HCT116 (cell line): ENCODE results near the gene DNM1. TPM values are rescaled to one million over a fixed set of nuclear protein-coding genes. Genes with fewer than 3 reads are reported as not detected.

ENCODE experiments used
- ATAC-seq: fragments of 200-7000 bp; cut with Tn5 transposase; 2 replicates; pipeline ENCODE4 v1.9.1; 2020; ENCODE audit warnings: mild to moderate bottlenecking, moderate library complexity
- BruUV-seq: library from RNA; stranded (reverse); fragments of 400-500 nt; replicated peaks from 2 replicates; lab custom pipeline; 2021; lab: Mats Ljungman, UMichigan
- CTCF ChIA-PET: fragments of 300-600 bp; sonication (Branson Sonifier 250); formaldehyde crosslinking; loops from one replicate; lab custom pipeline; 2021; ENCODE audit warnings: antibody characterized with exemption; lab: Charles Lee
- POLR2A ChIA-PET: fragments of 300-600, 350-600 bp; sonication (Branson Sonifier 250); formaldehyde crosslinking; loops from one replicate; lab custom pipeline; 2021; ENCODE audit warnings: antibody characterized with exemption; lab: Charles Lee
- RAD21 ChIA-PET, 2 experiments: fragments of 300-600 bp; sonication (Branson Sonifier 250); formaldehyde crosslinking; loops; one replicate each; lab custom pipeline; 2023; ENCODE audit warnings: low total read pairs in 2 of 2; ENCODE audit not compliant: uncharacterized antibody in 2 of 2, unreplicated experiment in 2 of 2, low non-redundant PET in 1 of 2; lab: Charles Lee
- DNase-seq: peaks from one replicate; pipeline ENCODE4 v3.0.0-alpha.2; 2010; ENCODE audit warnings: low read depth, low spot score
- H2AFZ ChIP-seq: fragments of 200-600 bp; shearing (Covaris generic), sonication (generic); 2 replicates; pipeline ENCODE4 v1.6.1; 2017; ENCODE audit warnings: low read depth, mixed run types, mixed read lengths, antibody characterized with exemption, low read length; ENCODE audit not compliant: poor library complexity, severe bottlenecking
- H3K27ac ChIP-seq: 2 replicates; pipeline ENCODE4 v1.5.1; 2012; ENCODE audit warnings: low read depth, low read length
- H3K27me3 ChIP-seq: fragments of 200-600 bp; sonication (generic); 2 replicates; pipeline ENCODE4 v1.6.1; 2016; ENCODE audit warnings: mixed run types, low read length, mixed read lengths; ENCODE audit not compliant: insufficient read depth
- H3K36me3 ChIP-seq, 2 experiments: fragments of 200-500 bp in 1 of 2; fragments of 200-600 bp in 1 of 2; sonication (Bioruptor generic) in 1 of 2; sonication (generic) in 1 of 2; 2 replicates each; pipeline versions ENCODE4 v1.5.1 to v1.6.1; 2014 to 2016; ENCODE audit warnings: low read length in 2 of 2, inconsistent platforms in 1 of 2, mixed read lengths in 1 of 2, mixed run types in 1 of 2; ENCODE audit not compliant: insufficient read depth in 2 of 2, control insufficient read depth in 1 of 2
- H3K4me1 ChIP-seq, 2 experiments: fragments of 200-600 bp in 1 of 2; sonication (generic) in 1 of 2; 2 replicates each; pipeline versions ENCODE4 v1.5.1 to v1.6.1; 2012 to 2017; ENCODE audit warnings: low read length in 2 of 2, inconsistent platforms in 1 of 2, mild to moderate bottlenecking in 1 of 2, mixed read lengths in 1 of 2, mixed run types in 1 of 2, moderate library complexity in 1 of 2; ENCODE audit not compliant: insufficient read depth in 2 of 2, control insufficient read depth in 1 of 2
- H3K4me2 ChIP-seq: fragments of 200-600 bp; sonication (generic); 2 replicates; pipeline ENCODE4 v1.6.1; 2017; ENCODE audit warnings: mixed run types, low read length, mixed read lengths
- H3K4me3 ChIP-seq, 2 experiments: fragments of 200-600 bp in 1 of 2; sonication (generic) in 1 of 2; replicated peaks in 1 of 2; 2 replicates each; pipeline ENCODE4 v1.5.1; 2011 to 2016; ENCODE audit warnings: low read length in 2 of 2, control low read depth in 1 of 2, low read depth in 1 of 2, mild to moderate bottlenecking in 1 of 2, mixed read lengths in 1 of 2, mixed run types in 1 of 2
- H3K79me2 ChIP-seq: fragments of 200-600 bp; sonication (generic); 2 replicates; pipeline ENCODE4 v1.6.1; 2017; ENCODE audit warnings: mild to moderate bottlenecking, mixed run types, low read length, moderate library complexity, mixed read lengths; ENCODE audit not compliant: insufficient read depth
- H3K9ac ChIP-seq: fragments of 200-600 bp; sonication (generic); 2 replicates; pipeline ENCODE4 v1.6.1; 2016; ENCODE audit warnings: low read length, mixed read lengths
- H3K9me2 ChIP-seq: fragments of 200-600 bp; sonication (generic), shearing (Covaris generic); 2 replicates; pipeline ENCODE4 v1.6.1; 2017; ENCODE audit warnings: mixed run types, mild to moderate bottlenecking, moderate library complexity; ENCODE audit not compliant: insufficient read depth
- H3K9me3 ChIP-seq, 2 experiments: fragments of 200-500 bp in 1 of 2; fragments of 200-600 bp in 1 of 2; sonication (Bioruptor generic) in 1 of 2; sonication (generic) in 1 of 2; 2 replicates each; pipeline ENCODE4 v1.6.1; 2014 to 2017; ENCODE audit warnings: low read length in 2 of 2, mixed read lengths in 2 of 2, inconsistent platforms in 1 of 2, low read depth in 1 of 2, mild to moderate bottlenecking in 1 of 2, mixed run types in 1 of 2, moderate library complexity in 1 of 2; ENCODE audit not compliant: control insufficient read depth in 1 of 2, insufficient read depth in 1 of 2
- H4K20me1 ChIP-seq: fragments of 200-600 bp; sonication (generic), shearing (Covaris generic); 2 replicates; pipeline ENCODE4 v1.6.1; 2017; ENCODE audit warnings: mixed run types, mild to moderate bottlenecking, moderate library complexity; ENCODE audit not compliant: insufficient read depth
- EZH2 ChIP-seq: fragments of 200-600 bp; sonication (generic); IDR thresholded peaks from 2 replicates; pipeline ENCODE4 v1.6.1; 2017; ENCODE audit warnings: antibody characterized with exemption, mixed run types
- FOSL1 ChIP-seq: IDR thresholded peaks from 2 replicates; pipeline ENCODE4 v1.6.1; 2012; ENCODE audit warnings: low read depth
- JUND ChIP-seq: IDR thresholded peaks from 2 replicates; pipeline ENCODE4 v1.6.1; 2012
- MAX ChIP-seq: IDR thresholded peaks from 2 replicates; pipeline ENCODE4 v1.6.1; 2012
- POLR2AphosphoS5 ChIP-seq: IDR thresholded peaks from 2 replicates; pipeline ENCODE4 v1.6.1; 2011; ENCODE audit warnings: mild to moderate bottlenecking, low read depth, low read length, moderate library complexity
- RAD21 ChIP-seq: IDR thresholded peaks from 2 replicates; pipeline ENCODE4 v1.6.1; 2012; ENCODE audit warnings: low read depth, mild to moderate bottlenecking
- SIN3A ChIP-seq: IDR thresholded peaks from 2 replicates; pipeline ENCODE4 v1.6.1; 2012; ENCODE audit warnings: low read depth
- SP1 ChIP-seq: IDR thresholded peaks from 2 replicates; pipeline ENCODE4 v1.6.1; 2012; ENCODE audit warnings: low read depth
- SRF ChIP-seq: IDR thresholded peaks from 2 replicates; pipeline ENCODE4 v1.6.1; 2012; ENCODE audit warnings: low read depth
- ZBTB33 ChIP-seq: IDR thresholded peaks from 2 replicates; pipeline ENCODE4 v1.6.1; 2011; ENCODE audit warnings: mild to moderate bottlenecking, low read length, moderate library complexity; ENCODE audit not compliant: insufficient replicate concordance; ENCODE audit errors: extremely low read depth
- ZNF274 ChIP-seq: fragments of 200-500 bp; sonication (Bioruptor generic); IDR thresholded peaks from 2 replicates; pipeline ENCODE4 v1.6.1; 2014; ENCODE audit warnings: mild to moderate bottlenecking, low read depth, low read length, inconsistent platforms
- intact Hi-C: fragments of 100-400 bp; cut with micrococcal nuclease; formaldehyde crosslinking; loops from 2 replicates; pipeline ENCODE4 v1.10.0; 2022
- total RNA-seq: library from RNA; stranded (reverse); gene quantifications from one replicate; pipeline ENCODE4 v1.2.1, GENCODE V29; 2021; ENCODE audit not compliant: unreplicated experiment

Gene DNM1
- total RNA-seq, 1 experiment from 2014 or later = 12.0 TPM

GRCh38 chr9:128252317-128253139 lies 49.3 kb downstream of the DNM1 start (continued):
- TF ChIP-seq ZBTB33 (no peak), POLR2AphosphoS5 (no peak), SIN3A (no peak), MAX (no peak)

GRCh38 chr9:128253140-128253990 lies 50.2 kb downstream of the DNM1 start:
- peaks cover 0 to 3% of the 10 kb centered on the region in 2 experiments; a peak in 1 of 4 replicates for H3K36me3 ChIP-seq
- ChIA-PET CTCF (interaction anchor here (0.8 kb wide), 1 partner anchor 18 kb away, joined by 4 read pairs; no protein-coding TSS in a partner anchor), RAD21 (no interaction called here), POLR2A (interaction anchor here (0.9 kb wide), 1 partner anchor 23 kb away, joined by 3 read pairs; the partner anchor contains the start of genes GOLGA2 and SWI5)
- H3K4me1 ChIP-seq = peaks cover 8 to 29% of the 10 kb centered on the region in 2 experiments; a peak in 3 of 4 replicates
- DNase-seq (no peak), ATAC-seq (no peak)
- H3K9me2 ChIP-seq = no peaks in the 10 kb centered on the region
- no peaks in the 10 kb centered on the region for H3K27me3 ChIP-seq
- H3K27ac ChIP-seq = no peak overlapping the region
- no peak overlapping the region for H3K9ac ChIP-seq
- no peak overlapping the region for H2AFZ ChIP-seq
- H3K79me2 ChIP-seq = peaks cover 11% of the 10 kb centered on the region
- TF ChIP-seq SP1 = no peak
- TF ChIP-seq ZNF274 = no peak
- TF ChIP-seq ZBTB33 = no peak
- TF ChIP-seq EZH2 = no peak
- TF ChIP-seq FOSL1 = no peak
- no peak for TF ChIP-seq JUND
- TF ChIP-seq RAD21 = no peak
- no peak for TF ChIP-seq SRF
- H3K9me3 ChIP-seq = no peaks in the 10 kb centered on the region
- H4K20me1 ChIP-seq = no peaks in the 10 kb centered on the region
- no peak overlapping the region for H3K4me3 ChIP-seq
- intact Hi-C loops = no loop called here
- no peak overlapping the region for H3K4me2 ChIP-seq
- BruUV-seq = no TSS peak
